ACC112 (cell line): Measurements from ENCODE around the gene NYNRIN.

ENCODE experiments used
- H2AFZ ChIP-seq: fragments of 200-600 bp; sonication (generic); one replicate; pipeline ENCODE4 v1.6.0; 2017; ENCODE audit warnings: antibody characterized with exemption, low read length; ENCODE audit not compliant: unreplicated experiment
- H3K27ac ChIP-seq: fragments of 200-600 bp; sonication (generic); 2 replicates; pipeline ENCODE4 v1.5.1; 2014; ENCODE audit warnings: low read depth, mild to moderate bottlenecking, antibody characterized with exemption, low read length, moderate library complexity
- H3K27me3 ChIP-seq: fragments of 200-600 bp; sonication (generic); 2 replicates; pipeline ENCODE4 v1.6.1; 2014; ENCODE audit warnings: mild to moderate bottlenecking, antibody characterized with exemption, low read length, moderate library complexity, mixed read lengths; ENCODE audit not compliant: insufficient read depth
- H3K36me3 ChIP-seq: fragments of 200-600 bp; sonication (generic); 2 replicates; pipeline ENCODE4 v1.6.1; 2016; ENCODE audit warnings: mild to moderate bottlenecking, antibody characterized with exemption, low read length, moderate library complexity, mixed read lengths; ENCODE audit not compliant: insufficient read depth
- H3K4me1 ChIP-seq: fragments of 200-600 bp; sonication (generic); one replicate; pipeline ENCODE4 v1.6.1; 2016; ENCODE audit warnings: low read length, mixed read lengths; ENCODE audit not compliant: insufficient read depth, unreplicated experiment, control insufficient read depth
- H3K4me3 ChIP-seq: fragments of 200-600 bp; sonication (generic); 2 replicates; pipeline ENCODE4 v1.5.1; 2014; ENCODE audit warnings: mild to moderate bottlenecking, low read depth, low read length
- H3K79me2 ChIP-seq: fragments of 200-600 bp; sonication (generic); one replicate; pipeline ENCODE4 v1.6.0; 2016; ENCODE audit warnings: low read length; ENCODE audit not compliant: control insufficient read depth, unreplicated experiment, insufficient read depth

The NYNRIN gene

GRCh38 chr14:24463017-24463883 is 64.4 kb downstream of the NYNRIN start:
- Histone ChIP-seq H3K36me3 (no peaks in the 10 kb centered on the region), H3K4me3 (no peak overlapping the region), H3K27me3 (no peaks in the 10 kb centered on the region), H2AFZ (no peak overlapping the region), H3K79me2 (no peaks in the 10 kb centered on the region), H3K4me1 (no peaks in the 10 kb centered on the region), H3K27ac (no peak overlapping the region)

GRCh38 chr14:24463884-24464785 is 65.3 kb downstream of the NYNRIN start:
- no peak overlapping the region for H3K27ac ChIP-seq

GRCh38 chr14:24465368-24465767 is 66.6 kb downstream of the NYNRIN start:
- H3K79me2 ChIP-seq: no peaks in the 10 kb centered on the region
- no peaks in the 10 kb centered on the region for H3K36me3 ChIP-seq
- H3K27me3 ChIP-seq: no peaks in the 10 kb centered on the region
- H2AFZ ChIP-seq: no peak overlapping the region
- H3K27ac ChIP-seq: no peak overlapping the region
- H3K4me1 ChIP-seq: no peaks in the 10 kb centered on the region
- H3K4me3 ChIP-seq: no peak overlapping the region

More at GRCh38 chr14:24463884-24464785, 65.3 kb downstream of the NYNRIN start:
- no peaks in the 10 kb centered on the region for H3K36me3 ChIP-seq
- no peaks in the 10 kb centered on the region for H3K4me1 ChIP-seq
- H3K27me3 ChIP-seq: no peaks in the 10 kb centered on the region
- H3K79me2 ChIP-seq: no peaks in the 10 kb centered on the region
- no peak overlapping the region for H2AFZ ChIP-seq
- H3K4me3 ChIP-seq: no peak overlapping the region

- H3K4me1 ChIP-seq: no peaks in the 10 kb centered on the region
- no peaks in the 10 kb centered on the region for H3K27me3 ChIP-seq
- H3K79me2 ChIP-seq: no peaks in the 10 kb centered on the region
- no peak overlapping the region for H3K27ac ChIP-seq
- no peaks in the 10 kb centered on the region for H3K36me3 ChIP-seq
- no peak overlapping the region for H3K4me3 ChIP-seq
- no peak overlapping the region for H2AFZ ChIP-seq
Observed at GRCh38 chr14:24465805-24466204, 67.0 kb downstream of the NYNRIN start.
